NCI-H1092 treated with DMSO at 0.1 percent for 48 hours (cell line): Measurements from ENCODE around the gene SLC12A8.

Experiments
- DNase-seq: peaks from one replicate; lab custom pipeline; 2025; lab: John Stamatoyannopoulos, UW

Gene SLC12A8

DNA sequence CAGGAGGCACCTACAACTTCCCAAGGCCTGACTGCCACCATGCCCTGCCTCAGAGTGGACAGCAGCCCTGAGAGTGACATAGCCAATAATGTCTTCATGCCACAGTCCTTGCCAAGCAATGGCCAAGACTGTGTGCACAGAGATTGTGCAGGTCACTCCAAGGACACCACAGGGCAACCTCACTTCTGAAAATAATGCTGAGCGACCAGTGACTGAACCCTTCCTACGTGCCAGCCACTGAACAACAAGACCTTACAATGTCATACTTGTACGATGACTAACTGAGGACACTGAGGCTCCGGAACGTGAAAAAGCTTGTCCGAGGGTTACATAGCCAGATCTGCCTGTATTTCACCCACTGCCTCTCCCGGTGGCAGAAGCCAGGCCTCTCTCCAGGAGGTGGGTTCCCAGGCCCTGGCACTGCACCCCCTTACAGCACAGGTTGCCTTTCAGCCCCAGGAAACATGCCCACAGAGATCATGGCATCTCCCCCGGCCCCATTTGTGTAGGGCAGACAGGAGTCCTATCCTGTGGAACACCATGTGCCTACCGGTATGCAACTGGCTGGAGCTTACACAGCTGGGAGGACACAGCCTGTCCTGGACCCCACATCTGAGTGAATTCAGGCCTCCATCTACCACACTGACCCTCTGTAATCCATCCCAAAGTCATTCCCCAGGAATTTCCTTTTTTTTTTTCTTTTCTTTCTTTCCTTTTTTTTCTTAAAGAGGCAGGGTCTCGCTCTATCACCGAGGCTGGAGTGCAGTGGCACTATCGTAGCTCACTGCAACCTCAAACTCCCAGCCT lies 72.3 kb downstream of the SLC12A8 start:
- no peak for DNase-seq

- DNase-seq: no peak
Observed at GRCh38 chr3:125139386-125139785, 73.2 kb downstream of the SLC12A8 start.

- peak; percentile 5 for DNase-seq
Observed at GRCh38 chr3:125137358-125138033, 75.1 kb downstream of the SLC12A8 start.

DNA sequence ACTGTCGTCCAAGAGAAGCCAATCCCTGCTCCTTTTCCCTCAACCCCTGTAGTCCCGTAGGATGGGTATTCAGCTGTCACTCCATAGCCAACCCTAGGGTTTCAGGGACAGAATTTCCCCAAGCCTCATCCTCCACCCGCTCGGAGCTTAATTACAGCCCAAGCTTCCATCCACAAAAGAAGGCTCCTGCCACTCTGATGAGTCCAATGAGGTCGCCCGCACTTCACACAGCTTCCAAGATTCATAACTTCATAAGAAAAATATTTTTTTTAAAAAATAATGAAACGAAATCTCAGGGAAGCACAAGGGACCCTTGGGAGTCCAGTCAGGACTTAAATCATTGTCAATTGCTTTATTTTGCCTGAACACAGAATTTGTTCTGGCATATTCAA lies 75.6 kb downstream of the SLC12A8 start:
- no peak for DNase-seq

GRCh38 chr3:125136515-125136914 lies 76.0 kb downstream of the SLC12A8 start:
- DNase-seq: no peak

DNA sequence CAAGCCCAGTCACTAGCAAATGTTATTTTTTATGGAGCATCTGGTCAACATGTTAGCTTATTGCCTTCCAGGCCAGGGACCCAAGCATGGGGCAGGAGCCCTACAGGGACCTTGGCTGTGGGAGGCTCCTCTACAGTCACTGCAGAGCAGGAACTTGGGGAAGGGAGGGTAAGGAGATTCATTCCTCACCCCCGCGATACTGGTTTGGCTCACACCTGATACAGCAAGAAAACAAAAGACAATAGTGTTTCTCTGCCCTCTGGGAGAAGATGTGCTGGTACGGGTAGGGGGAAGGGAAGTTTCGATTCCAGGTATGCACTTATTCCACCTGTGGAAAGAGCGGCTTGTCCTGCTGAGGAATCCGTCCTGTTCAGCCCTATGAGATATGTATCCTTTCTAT lies 77.6 kb downstream of the SLC12A8 start:
- DNase-seq: no peak

DNA sequence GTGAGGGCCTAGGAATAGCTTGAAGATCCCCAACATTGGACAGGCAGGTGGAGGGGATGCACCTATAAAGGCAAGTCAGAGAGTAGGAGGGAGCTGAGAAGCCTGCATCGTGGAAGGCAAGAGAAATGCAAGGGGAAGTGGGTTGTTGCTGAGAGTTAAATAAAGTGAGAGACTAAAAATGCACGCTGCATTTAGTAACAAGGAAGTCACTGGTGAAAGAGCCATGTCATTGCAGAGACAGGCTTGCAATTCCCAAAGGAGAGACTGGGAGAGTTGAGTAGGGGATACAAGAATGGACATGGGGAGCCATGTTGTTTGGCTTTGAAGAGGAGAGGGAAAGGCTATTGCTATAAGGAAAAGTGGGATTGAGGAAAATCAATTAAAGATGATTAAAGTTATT lies 79.7 kb downstream of the SLC12A8 start:
- no peak for DNase-seq

DNA sequence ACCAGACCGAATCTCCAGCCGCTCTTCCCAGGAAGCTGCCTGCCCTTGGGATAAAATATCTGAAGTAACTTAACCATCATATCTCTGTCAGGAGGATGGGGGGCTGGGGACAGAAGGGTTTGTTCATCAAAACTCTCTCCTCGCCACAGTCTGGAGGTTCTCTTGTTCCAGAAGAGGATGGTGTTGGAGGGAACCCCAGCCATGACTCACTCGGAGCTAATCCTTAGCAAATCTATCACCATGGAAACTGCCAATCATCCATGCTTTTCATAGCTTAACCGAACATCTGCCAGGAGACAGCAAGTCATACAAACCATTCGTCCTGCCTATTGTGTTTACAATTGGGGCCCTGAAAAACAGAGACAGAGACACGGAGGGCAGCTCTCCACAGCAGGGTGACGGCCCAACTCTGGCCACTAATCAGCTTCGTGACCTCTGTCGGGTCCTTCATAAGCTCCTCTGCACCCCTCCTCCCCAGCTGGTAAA lies 83.0 kb downstream of the SLC12A8 start:
- DNase-seq: peak; percentile 11

DNA sequence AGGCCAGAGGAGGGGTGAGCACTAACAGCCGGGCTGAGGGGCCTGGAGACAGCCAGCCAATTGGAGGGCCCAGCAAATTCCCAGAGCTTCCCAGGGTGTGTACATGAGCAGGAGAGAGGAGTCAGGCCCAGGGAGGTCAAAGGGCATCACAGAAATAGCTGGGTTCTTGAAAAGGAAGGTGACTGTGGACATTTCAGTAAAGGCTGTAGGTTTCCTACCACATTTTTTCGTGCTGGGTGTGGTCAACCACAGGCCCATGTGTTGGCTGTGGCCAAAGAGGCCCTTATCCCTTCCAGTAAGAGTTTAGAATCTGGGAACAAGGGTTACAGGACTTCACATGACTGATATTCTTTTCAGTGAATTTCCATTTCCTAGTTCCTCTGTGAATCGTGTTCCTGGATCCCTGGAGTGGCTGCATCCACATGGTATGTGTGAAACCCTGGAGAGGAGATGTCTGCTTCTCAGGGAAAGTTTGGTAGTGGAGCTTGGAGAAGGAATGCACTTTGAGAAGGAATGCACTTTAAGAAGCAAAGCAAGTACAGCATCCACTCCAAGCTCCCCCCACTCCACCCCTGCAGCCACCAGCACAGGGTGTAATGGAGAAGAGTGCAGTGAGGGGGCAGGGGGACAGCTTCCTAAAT lies 83.6 kb downstream of the SLC12A8 start:
- no peak for DNase-seq

DNA sequence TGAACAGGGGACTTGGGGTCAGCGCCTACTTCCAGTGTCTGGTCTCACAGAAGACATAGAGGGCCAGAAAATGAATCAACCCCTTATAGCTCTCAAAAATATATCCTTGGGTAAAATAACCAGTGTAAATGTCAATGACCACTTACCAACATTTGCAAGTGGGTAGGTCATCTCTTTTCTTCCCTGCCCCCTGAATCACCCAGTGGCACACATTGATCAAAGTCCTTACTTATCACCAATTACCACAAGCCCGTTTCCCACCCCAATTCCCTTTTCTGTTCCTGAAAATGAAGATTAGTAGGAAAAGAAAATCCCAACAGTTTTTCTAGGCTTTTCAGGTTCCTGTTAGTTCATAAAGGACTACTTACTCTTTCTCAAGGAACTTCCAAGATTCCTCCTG lies 86.2 kb downstream of the SLC12A8 start:
- no peak for DNase-seq

DNA sequence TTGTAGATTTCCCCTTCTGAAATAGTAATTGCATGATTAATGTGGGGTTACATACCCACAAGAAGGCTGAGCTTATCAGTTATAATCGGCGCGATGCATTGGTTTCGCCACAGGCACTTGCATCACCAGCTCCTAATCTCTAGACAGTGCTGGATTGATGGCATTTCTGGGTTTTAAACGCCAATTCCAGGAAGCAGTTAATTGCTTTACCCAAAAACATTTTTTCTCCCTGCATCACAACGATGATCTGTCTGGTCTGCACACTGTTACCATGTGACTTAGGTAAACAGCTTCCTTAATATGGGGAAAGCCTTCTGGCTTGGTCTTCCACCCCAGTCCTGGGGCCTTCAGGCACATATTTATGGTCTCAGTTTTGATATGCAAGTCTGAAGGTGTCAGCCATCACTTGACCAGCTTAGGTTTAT lies 86.7 kb downstream of the SLC12A8 start:
- no peak for DNase-seq

GRCh38 chr3:125123451-125124305 lies 88.9 kb downstream of the SLC12A8 start:
- DNase-seq: no peak

GRCh38 chr3:125121246-125122010 lies 91.1 kb downstream of the SLC12A8 start:
- DNase-seq: no peak

- DNase-seq: no peak
Observed at GRCh38 chr3:125120379-125121122, 92.0 kb downstream of the SLC12A8 start.

DNA sequence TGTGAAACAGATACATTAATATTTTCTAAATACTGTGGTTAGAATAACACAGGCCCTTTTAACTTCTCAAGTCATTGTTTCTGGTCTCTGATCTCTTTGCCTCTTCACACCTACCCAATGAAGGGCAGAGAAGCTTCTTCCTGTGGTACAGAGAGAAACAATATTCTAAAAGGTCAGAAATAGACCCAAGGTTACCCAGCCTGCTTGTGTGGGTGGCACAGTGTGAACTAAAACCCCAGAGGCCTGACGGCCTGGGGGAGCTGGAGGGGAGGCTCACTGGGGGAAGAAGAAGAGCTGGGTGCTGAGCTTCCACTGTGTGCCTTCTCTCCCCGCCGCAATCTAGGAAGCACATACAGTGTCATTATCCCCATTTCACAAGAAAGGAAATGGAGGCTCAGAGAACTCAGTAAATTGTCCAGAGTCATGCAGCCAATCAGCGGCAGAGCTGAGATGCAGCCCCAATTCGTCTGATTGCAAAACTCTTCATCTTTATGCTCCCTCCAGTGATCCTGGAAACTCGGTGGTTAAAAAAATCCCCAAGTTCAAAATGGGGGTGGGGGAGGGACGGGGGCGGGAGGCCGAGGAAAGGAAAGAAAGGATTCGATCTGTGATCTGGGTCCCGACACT lies 92.7 kb downstream of the SLC12A8 start:
- DNase-seq: no peak

- no peak for DNase-seq
Observed at GRCh38 chr3:125118600-125118999, 93.9 kb downstream of the SLC12A8 start.

GRCh38 chr3:125117631-125118191 lies 94.8 kb downstream of the SLC12A8 start:
- DNase-seq: no peak

DNA sequence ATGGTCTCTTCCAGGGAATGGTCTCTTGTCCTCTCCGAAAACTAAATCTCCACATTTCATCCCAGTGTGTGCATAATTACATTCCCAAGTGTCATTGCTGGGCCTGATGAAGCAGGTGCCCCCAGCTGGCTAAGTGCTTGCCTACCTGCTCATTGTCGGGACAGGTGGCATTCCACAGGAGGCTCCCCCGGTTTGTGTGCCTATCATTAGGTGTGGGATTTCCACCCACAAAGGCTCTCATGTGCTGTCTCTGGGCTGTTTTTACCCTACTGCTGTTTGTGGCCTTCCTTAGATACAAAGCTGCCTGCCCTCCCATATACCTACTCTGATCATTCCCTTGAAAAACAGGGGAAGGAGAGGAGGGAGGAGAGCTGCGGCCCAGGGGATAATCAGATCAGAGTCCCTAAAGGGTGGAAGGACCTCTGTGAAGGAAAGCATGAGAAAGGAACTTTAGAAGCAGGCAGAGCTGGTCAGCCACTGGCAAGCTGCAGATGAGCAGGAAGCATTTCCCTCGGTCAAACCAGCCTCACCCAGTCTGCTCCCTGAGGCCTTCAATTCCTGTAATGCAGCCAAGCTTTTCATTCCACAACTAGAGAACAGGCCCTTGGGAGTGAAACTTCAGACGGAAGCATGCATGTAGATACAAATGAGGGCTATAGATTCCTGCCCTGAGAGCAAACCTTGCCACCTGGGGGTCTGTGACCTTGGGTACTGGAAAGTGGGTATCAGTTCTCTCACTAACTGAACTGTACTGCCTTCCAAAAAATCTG lies 96.1 kb downstream of the SLC12A8 start:
- DNase-seq: no peak

- no peak for DNase-seq
Observed at GRCh38 chr3:125115640-125116039, 96.9 kb downstream of the SLC12A8 start.
